ENCODE measurements around the gene ZNF625. TPM values are rescaled to one million over a fixed set of nuclear protein-coding genes. Genes with fewer than 3 reads are reported as not detected.
"Not testable (repeated sequence)": the region's sequence is repeated elsewhere in the genome, so short reads cannot be mapped to it uniquely, and the experiment has no call there.

ZNF625 gene
- total RNA-seq, 2 experiments from 2014 or later = 2.8 to 3.5 TPM

DNA sequence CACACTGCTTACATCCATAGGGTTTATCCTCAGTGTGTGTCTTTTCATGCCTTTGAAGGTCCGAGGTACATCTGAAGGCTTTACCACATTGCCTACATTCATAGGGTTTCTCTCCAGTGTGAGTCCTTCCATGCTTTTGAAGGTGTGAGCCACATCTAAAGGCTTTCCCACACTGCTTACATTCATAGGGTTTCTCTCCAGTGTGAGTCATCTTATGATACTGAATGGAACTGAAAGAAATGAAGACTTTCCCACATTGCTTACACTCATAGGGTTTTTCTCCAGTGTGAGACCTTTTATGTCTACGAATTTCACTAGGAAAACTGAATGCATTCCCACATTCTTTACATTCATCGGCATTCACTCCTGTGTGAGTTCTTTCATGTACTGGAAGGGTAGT is 23.5 kb downstream of the ZNF625 start:
- CTCF ChIA-PET = no interaction called here
- intact Hi-C loops (cut with micrococcal nuclease) = no loop called here
- Mint-ChIP-seq H3K4me3 (no peak overlapping the region), H3K4me1 (ENCODE audit: low read depth) (peaks cover 11% of the 10 kb centered on the region), H3K36me3 (ENCODE audit: low read depth) (peaks cover 52% of the 10 kb centered on the region), H3K9me3 (peaks cover 48% of the 10 kb centered on the region), H3K27me3 (ENCODE audit: low read depth) (no peaks in the 10 kb centered on the region), H3K27ac (no peak overlapping the region)
- no peak for DNase-seq

DNA sequence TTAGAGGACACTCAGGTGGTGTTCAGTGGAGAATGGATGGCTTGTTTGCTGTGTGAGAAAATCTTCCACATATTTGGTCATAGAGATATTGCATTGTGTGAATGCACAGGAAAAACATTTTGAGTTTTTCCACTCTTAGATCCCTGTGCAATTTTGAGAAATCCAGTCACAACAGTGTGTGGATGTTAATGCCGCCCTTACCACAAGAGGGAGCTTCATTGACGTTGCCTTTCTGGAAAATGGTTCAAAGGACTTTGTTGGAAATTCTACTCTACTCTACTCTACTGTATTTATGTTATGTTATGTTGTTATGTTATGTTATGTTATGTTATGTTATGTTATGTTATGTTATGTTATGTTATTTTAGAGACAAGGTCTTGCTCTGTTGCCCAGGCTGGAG is 29.8 kb downstream of the ZNF625 start:
- Mint-ChIP-seq H3K27me3 (ENCODE audit: low read depth) (no peaks in the 10 kb centered on the region), H3K36me3 (ENCODE audit: low read depth) (peaks cover 6% of the 10 kb centered on the region), H3K4me3 (no peak overlapping the region), H3K4me1 (ENCODE audit: low read depth) (no peaks in the 10 kb centered on the region), H3K27ac (no peak overlapping the region), H3K9me3 (peaks cover 14% of the 10 kb centered on the region)
- CTCF ChIA-PET = interaction anchor here (0.6 to 3.5 kb wide), 4 partner anchors 22 to 202 kb away, joined by 3 to 13 read pairs (median 4); no protein-coding TSS in a partner anchor
- DNase-seq = peak; percentile 23
- intact Hi-C loops (cut with micrococcal nuclease) = no loop called here

DNA sequence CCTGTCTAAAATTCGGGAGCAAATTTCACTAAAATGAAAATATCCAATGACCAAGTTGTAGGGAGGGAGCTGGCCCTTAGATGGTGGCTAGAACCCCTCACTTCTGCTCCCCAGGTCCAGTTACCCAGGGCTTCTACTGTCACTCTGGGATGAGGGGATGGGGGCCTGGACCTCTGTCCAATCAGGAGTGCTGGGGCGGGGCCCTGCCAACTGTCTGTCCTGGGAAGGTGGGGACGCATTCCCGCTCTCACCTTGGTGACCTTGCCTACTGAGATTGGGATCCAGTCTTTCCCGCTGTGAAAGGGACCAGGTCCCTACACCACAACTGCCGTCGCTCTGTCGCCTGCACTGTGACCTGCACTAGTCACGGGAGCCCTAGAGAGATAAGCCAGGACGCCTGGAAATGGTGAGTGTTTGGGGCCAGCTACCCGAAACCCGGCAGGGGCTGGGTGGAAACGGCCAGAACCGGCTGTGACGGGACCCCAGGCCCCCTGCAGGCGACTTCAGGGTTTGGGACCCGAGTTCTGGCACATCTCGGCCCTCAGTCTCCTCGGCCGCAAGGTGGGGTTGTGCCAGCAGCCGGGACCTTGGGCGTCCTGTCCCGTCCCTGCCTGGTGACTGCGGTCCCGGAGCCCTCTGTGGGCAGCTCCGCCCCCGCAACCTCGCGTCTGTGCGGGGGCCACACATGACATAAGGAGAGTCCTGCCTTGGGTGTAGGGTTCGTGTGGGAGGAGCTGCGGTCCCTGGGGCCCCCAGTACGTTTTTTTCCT is 39.1 kb downstream of the ZNF625 start:
- Mint-ChIP-seq H3K27me3 (ENCODE audit: low read depth) (no peaks in the 10 kb centered on the region), H3K36me3 (ENCODE audit: low read depth) (peaks cover 10% of the 10 kb centered on the region), H3K9me3 (peaks cover 15% of the 10 kb centered on the region), H3K4me1 (ENCODE audit: low read depth) (peaks cover 9% of the 10 kb centered on the region), H3K27ac (no peak overlapping the region), H3K4me3 (no peak overlapping the region)
- intact Hi-C loops (cut with micrococcal nuclease) = no loop called here
- CTCF ChIA-PET = interaction anchor here (1.3 kb wide), 1 partner anchor 58 kb away, joined by 4 read pairs; no protein-coding TSS in a partner anchor
- no peak for DNase-seq

DNA sequence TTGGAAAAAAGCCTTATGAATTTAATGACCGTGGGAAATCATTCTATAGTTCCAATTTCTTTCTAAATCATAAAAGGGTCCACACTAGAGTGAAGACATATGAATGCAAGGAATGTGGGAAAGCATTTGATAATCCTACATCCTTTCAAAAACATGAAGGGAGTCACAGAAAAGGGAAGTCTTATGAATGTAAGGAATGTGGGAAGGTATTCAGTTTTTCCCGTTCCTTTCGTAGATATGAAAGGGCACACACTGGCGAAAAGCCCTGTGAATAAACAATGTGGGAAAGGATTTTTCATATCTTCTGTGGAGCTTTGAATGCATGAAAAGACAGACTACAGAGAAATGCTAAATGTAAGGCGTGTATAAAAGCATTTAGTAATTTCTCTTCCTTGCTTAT is 43.4 kb downstream of the ZNF625 start:
- no peak overlapping the region for H3K4me3 Mint-ChIP-seq
- no peak for DNase-seq
- peaks cover 15% of the 10 kb centered on the region for H3K4me1 Mint-ChIP-seq (ENCODE audit: low read depth)
- CTCF ChIA-PET = interaction anchor here (0.6 kb wide), 1 partner anchor 78 kb away, joined by 3 read pairs; no protein-coding TSS in a partner anchor
- peaks cover 24% of the 10 kb centered on the region for H3K36me3 Mint-ChIP-seq (ENCODE audit: low read depth)
- H3K27ac Mint-ChIP-seq = no peak overlapping the region
- intact Hi-C loops (cut with micrococcal nuclease) = loop anchor here (5.0 kb wide), 1 partner anchor 111 kb away; no protein-coding TSS in a partner anchor
- H3K9me3 Mint-ChIP-seq = peaks cover 26% of the 10 kb centered on the region
- H3K27me3 Mint-ChIP-seq (ENCODE audit: low read depth) = no peaks in the 10 kb centered on the region

DNA sequence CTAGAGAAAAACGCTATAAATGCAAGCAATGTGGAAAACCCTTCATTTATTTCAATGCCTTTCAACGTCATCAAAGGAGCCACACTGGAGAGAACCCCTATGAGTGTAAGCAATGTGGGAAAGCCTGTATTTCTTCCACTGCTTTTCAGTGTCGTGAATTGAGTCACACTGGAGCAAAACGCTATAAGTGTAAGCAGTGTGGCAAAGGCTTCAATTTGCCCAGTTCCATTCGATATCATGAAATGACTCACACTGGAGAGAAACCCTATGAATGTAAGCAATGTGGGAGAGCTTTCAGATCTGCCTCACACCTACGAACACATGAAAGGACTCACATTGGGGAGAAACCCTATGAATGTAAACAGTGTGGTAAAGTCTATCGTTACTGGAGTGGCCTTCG is 43.8 kb downstream of the ZNF625 start:
- CTCF ChIA-PET = interaction anchor here (0.6 kb wide), 1 partner anchor 79 kb away, joined by 3 read pairs; no protein-coding TSS in a partner anchor
- peaks cover 15% of the 10 kb centered on the region for H3K4me1 Mint-ChIP-seq (ENCODE audit: low read depth)
- peak; percentile 37 for DNase-seq
- intact Hi-C loops (cut with micrococcal nuclease) = loop anchor here (5.0 kb wide), 1 partner anchor 110 kb away; no protein-coding TSS in a partner anchor
- H3K9me3 Mint-ChIP-seq = peaks cover 26% of the 10 kb centered on the region
- no peak overlapping the region for H3K4me3 Mint-ChIP-seq
- no peaks in the 10 kb centered on the region for H3K27me3 Mint-ChIP-seq (ENCODE audit: low read depth)
- peaks cover 24% of the 10 kb centered on the region for H3K36me3 Mint-ChIP-seq (ENCODE audit: low read depth)
- H3K27ac Mint-ChIP-seq = no peak overlapping the region

DNA sequence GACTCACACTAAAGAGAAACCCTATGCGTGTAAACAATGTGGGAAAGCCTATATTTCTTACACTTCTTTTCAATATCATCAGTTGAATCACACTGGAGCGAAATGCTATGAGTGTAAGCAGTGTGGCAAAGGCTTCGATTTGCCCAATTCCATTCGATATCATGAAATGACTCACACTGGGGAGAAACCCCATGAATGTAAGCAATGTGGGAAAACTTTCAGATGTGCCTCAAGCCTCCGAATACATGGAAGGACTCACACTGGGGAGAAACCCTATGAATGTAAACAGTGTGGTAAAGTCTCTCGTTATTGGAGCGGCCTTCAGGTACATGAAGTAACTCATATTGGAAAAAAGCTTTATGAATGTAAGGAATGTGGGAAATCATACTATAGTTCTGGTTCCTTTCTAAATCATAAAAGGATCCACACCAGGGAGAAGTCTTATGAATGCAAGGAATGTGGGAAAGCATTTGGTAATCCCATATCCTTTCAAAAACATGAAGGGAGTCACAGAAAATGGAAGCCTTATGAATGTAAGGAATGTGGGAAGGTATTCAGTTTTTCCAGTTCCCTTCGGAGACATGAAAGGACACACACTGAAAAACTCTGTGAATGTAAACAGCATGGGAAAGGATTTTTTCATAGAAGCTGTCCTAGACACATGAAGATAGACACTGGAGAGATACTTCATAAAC is 44.4 kb downstream of the ZNF625 start:
- CTCF ChIA-PET = no interaction called here
- H3K27ac Mint-ChIP-seq = no peak overlapping the region
- peaks cover 24% of the 10 kb centered on the region for H3K36me3 Mint-ChIP-seq (ENCODE audit: low read depth)
- H3K4me1 Mint-ChIP-seq (ENCODE audit: low read depth) = peaks cover 15% of the 10 kb centered on the region
- H3K4me3 Mint-ChIP-seq = no peak overlapping the region
- intact Hi-C loops (cut with micrococcal nuclease) = loop anchor here (5.0 kb wide), 1 partner anchor 110 kb away; no protein-coding TSS in a partner anchor
- H3K27me3 Mint-ChIP-seq (ENCODE audit: low read depth) = no peaks in the 10 kb centered on the region
- H3K9me3 Mint-ChIP-seq = peaks cover 26% of the 10 kb centered on the region
- DNase-seq = no peak

DNA sequence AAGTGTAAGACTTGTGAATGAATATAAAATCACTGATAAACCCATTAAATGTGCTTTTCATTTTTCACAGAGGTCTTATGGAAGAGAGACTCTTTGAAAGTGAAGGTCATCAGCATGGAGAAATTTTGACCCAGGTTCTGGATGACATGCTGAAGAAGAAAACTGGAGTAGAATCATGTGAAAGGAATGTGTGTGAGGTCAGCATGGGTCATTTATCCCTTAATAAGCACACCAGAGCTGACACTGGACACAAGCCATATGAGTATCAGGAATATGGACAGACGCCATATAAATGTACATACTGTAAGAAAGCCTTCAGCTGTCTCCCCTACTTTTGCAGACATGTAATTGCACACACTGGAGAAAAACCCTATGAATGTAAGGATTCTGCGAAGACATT is 45.4 kb downstream of the ZNF625 start:
- CTCF ChIA-PET = no interaction called here
- peaks cover 15% of the 10 kb centered on the region for H3K4me1 Mint-ChIP-seq (ENCODE audit: low read depth)
- no peak for DNase-seq
- no peaks in the 10 kb centered on the region for H3K27me3 Mint-ChIP-seq (ENCODE audit: low read depth)
- peaks cover 26% of the 10 kb centered on the region for H3K9me3 Mint-ChIP-seq
- H3K27ac Mint-ChIP-seq = no peak overlapping the region
- intact Hi-C loops (cut with micrococcal nuclease) = loop anchor here (5.0 kb wide), 1 partner anchor 109 kb away; no protein-coding TSS in a partner anchor
- no peak overlapping the region for H3K4me3 Mint-ChIP-seq
- H3K36me3 Mint-ChIP-seq (ENCODE audit: low read depth) = peaks cover 24% of the 10 kb centered on the region

DNA sequence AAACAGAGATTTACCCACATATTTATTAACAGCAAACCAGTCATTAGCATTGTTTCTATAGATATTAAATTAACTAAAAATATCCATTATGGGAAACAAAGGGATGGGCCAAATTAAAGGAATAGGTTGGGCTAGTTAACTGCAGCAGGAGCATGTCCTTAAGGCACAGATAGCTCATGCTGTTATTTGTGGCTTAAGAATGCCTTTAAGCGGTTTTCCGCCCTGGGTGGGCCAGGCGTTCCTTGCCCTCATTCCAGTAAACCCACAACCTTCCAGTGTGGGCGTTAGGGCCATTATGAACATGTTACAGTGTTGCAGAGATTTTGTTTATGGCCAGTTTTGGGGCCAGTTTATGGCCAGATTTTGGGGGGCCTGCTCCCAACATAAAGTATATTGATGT is 52.6 kb downstream of the ZNF625 start:
- intact Hi-C loops (cut with micrococcal nuclease); H3K27me3 Mint-ChIP-seq (ENCODE audit: low read depth); H3K4me1 Mint-ChIP-seq (ENCODE audit: low read depth); H3K27ac Mint-ChIP-seq; H3K4me3 Mint-ChIP-seq; H3K36me3 Mint-ChIP-seq (ENCODE audit: low read depth); H3K9me3 Mint-ChIP-seq; DNase-seq: not testable (repeated sequence)
- CTCF ChIA-PET = interaction anchor here (0.9 kb wide), 1 partner anchor 22 kb away, joined by 3 read pairs; no protein-coding TSS in a partner anchor

DNA sequence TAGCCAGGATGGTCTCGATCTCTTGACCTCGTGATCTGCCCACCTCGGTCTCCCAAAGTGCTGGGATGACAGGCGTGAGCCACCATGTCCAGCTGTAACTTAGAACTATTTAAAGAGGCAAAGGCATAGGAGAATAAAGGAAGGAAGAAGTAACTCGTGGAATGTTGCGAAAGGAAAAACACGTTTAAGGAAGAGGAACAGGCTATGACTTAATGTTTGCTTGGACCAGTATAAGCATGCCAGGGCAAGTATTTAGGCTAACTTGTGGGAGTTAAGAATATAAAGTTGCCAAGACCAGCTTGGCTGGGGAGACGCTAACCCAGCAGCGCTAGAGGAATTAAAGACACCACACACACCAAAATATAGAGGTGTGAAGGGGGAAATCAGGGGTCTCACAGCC is 58.5 kb downstream of the ZNF625 start:
- no peak overlapping the region for H3K27ac Mint-ChIP-seq
- H3K9me3 Mint-ChIP-seq = peaks cover 6% of the 10 kb centered on the region
- no peak for DNase-seq
- peaks cover 2% of the 10 kb centered on the region for H3K4me1 Mint-ChIP-seq (ENCODE audit: low read depth)
- peaks cover 19% of the 10 kb centered on the region for H3K36me3 Mint-ChIP-seq (ENCODE audit: low read depth)
- no peak overlapping the region for H3K4me3 Mint-ChIP-seq
- peaks cover 9% of the 10 kb centered on the region for H3K27me3 Mint-ChIP-seq (ENCODE audit: low read depth)
- CTCF ChIA-PET = no interaction called here
- intact Hi-C loops (cut with micrococcal nuclease) = loop anchor here (10.0 kb wide), 1 partner anchor 457 kb away; the partner anchor contains the start of gene ZNF564

DNA sequence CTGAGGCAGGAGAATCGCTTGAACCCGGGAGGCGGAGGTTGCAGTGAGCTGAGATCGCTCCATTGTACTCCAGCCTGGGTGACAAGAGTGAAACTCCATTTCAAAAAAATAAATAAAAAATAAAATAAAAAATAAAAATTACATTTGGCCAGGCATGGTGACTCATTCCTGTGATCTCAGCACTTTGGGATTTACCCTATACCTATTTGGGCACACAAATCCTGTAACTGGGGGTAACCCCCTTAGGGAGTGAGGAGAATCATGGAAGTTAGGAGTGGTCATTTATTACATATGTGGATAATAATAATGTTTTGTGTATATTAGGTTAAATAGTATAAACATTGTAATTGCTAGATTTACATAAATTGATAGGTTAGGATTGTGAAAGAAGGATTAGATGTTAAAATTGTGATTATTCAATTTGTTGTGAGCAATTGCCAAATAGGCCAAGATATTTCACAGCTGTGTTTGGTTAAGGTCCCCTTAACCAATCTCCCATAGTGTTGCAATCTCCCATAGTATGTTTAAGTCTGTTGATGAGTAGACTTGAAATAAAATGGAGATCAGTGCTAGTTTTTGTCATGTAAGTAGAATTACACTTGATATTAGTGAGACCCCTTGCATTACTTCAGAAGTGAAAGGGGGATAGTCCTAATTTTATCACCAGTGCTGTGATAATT is 61.3 kb downstream of the ZNF625 start:
- no peak overlapping the region for H3K27ac Mint-ChIP-seq
- intact Hi-C loops (cut with micrococcal nuclease) = loop anchor here (10.0 kb wide), 1 partner anchor 460 kb away; the partner anchor contains the start of gene ZNF564
- peaks cover 21% of the 10 kb centered on the region for H3K36me3 Mint-ChIP-seq (ENCODE audit: low read depth)
- no peak overlapping the region for H3K4me3 Mint-ChIP-seq
- CTCF ChIA-PET = interaction anchor here (1.6 kb wide), 1 partner anchor 36 kb away, joined by 4 read pairs; no protein-coding TSS in a partner anchor
- peaks cover 6% of the 10 kb centered on the region for H3K4me1 Mint-ChIP-seq (ENCODE audit: low read depth)
- H3K27me3 Mint-ChIP-seq (ENCODE audit: low read depth) = peaks cover 14% of the 10 kb centered on the region
- DNase-seq = no peak
- peaks cover 6% of the 10 kb centered on the region for H3K9me3 Mint-ChIP-seq
